ENCODE measurements around the gene CGB3. TPM values are rescaled to one million over a fixed set of nuclear protein-coding genes. Genes with fewer than 3 reads are reported as not detected.
"Not testable (repeated sequence)": the region's sequence is repeated elsewhere in the genome, so short reads cannot be mapped to it uniquely, and the experiment has no call there.

Gene CGB3
- total RNA-seq, 1 donor from 2014 or later: not detected

- H3K9me3 Mint-ChIP-seq: no peaks in the 10 kb centered on the region
- intact Hi-C loops (cut with micrococcal nuclease): loop anchor here (5.0 kb wide), 1 partner anchor 42 kb away; the partner anchor contains the start of gene LHB
- ChIA-PET POLR2A (no interaction called here), CTCF (no interaction called here)
- no peak overlapping the region for H3K4me3 Mint-ChIP-seq
- H3K4me1 Mint-ChIP-seq: peaks cover 24% of the 10 kb centered on the region
- TF ChIP-seq, protein P1, sequence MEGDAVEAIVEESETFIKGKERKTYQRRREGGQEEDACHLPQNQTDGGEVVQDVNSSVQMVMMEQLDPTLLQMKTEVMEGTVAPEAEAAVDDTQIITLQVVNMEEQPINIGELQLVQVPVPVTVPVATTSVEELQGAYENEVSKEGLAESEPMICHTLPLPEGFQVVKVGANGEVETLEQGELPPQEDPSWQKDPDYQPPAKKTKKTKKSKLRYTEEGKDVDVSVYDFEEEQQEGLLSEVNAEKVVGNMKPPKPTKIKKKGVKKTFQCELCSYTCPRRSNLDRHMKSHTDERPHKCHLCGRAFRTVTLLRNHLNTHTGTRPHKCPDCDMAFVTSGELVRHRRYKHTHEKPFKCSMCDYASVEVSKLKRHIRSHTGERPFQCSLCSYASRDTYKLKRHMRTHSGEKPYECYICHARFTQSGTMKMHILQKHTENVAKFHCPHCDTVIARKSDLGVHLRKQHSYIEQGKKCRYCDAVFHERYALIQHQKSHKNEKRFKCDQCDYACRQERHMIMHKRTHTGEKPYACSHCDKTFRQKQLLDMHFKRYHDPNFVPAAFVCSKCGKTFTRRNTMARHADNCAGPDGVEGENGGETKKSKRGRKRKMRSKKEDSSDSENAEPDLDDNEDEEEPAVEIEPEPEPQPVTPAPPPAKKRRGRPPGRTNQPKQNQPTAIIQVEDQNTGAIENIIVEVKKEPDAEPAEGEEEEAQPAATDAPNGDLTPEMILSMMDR (IDR thresholded peaks at IDR 0.05): no peak
- ATAC-seq (ENCODE audit: low read depth) (no peak), DNase-seq (no peak)
- H3K27ac Mint-ChIP-seq: no peak overlapping the region
- H3K36me3 Mint-ChIP-seq (ENCODE audit: low read depth): no peaks in the 10 kb centered on the region
- H3K27me3 Mint-ChIP-seq: peaks cover 33% of the 10 kb centered on the region
Measured at GRCh38 chr19:49059053-49059452, 34.9 kb upstream of the CGB3 start.

DNA sequence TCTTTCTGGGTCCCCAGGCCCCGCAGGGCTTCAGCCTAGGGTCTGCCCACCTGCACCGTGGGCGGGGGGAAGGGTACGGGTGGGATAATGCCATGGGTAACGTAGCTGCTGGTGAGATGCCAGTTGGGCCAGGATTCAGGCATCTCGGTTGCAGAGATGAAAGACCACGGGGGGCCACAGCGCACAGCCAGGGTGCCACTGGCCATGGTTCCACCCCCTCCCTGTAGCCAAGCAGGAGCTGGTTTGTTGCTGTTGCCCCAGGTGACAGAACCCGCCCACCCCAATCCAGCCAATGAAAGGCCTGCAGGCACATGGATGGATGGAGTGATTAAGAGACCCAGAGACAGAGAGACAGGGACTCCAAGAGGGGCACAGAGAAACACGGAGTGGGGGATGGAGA, 34.4 kb upstream of the CGB3 start:
- no peak overlapping the region for H3K27ac Mint-ChIP-seq
- intact Hi-C loops (cut with micrococcal nuclease): loop anchor here (5.0 kb wide), 1 partner anchor 41 kb away; the partner anchor contains the start of gene LHB
- DNase-seq (no peak), ATAC-seq (ENCODE audit: low read depth) (no peak)
- no peaks in the 10 kb centered on the region for H3K9me3 Mint-ChIP-seq
- CTCF ChIA-PET: no interaction called here
- peaks cover 24% of the 10 kb centered on the region for H3K4me1 Mint-ChIP-seq
- H3K36me3 Mint-ChIP-seq (ENCODE audit: low read depth): no peaks in the 10 kb centered on the region
- peaks cover 35% of the 10 kb centered on the region for H3K27me3 Mint-ChIP-seq
- POLR2A ChIA-PET: no interaction called here
- H3K4me3 Mint-ChIP-seq: no peak overlapping the region
- TF ChIP-seq, protein P1 (IDR thresholded peaks at IDR 0.05): no peak

- CTCF ChIA-PET: interaction anchor here (0.9 to 1.2 kb wide), 2 partner anchors 12 to 64 kb away, joined by 3 to 5 read pairs; partner anchors contain the start of genes GYS1 and RUVBL2
- POLR2A ChIA-PET: interaction anchor here (0.6 kb wide), 1 partner anchor 434 kb away, joined by 7 read pairs; no protein-coding TSS in a partner anchor
- peaks cover 24% of the 10 kb centered on the region for H3K4me1 Mint-ChIP-seq
- peaks cover 33% of the 10 kb centered on the region for H3K27me3 Mint-ChIP-seq
- H3K9me3 Mint-ChIP-seq: no peaks in the 10 kb centered on the region
- TF ChIP-seq, protein P1 (IDR thresholded peaks at IDR 0.05): no peak
- H3K4me3 Mint-ChIP-seq: peak within 1 kb of the TSS; percentile 79
- DNase-seq (peak; percentile 37), ATAC-seq (ENCODE audit: low read depth) (no peak)
- no peaks in the 10 kb centered on the region for H3K36me3 Mint-ChIP-seq (ENCODE audit: low read depth)
- intact Hi-C loops (cut with micrococcal nuclease): loop anchor here (5.0 kb wide), 1 partner anchor 40 kb away; the partner anchor contains the start of gene LHB
- no peak within 1 kb of the TSS for H3K27ac Mint-ChIP-seq
Measured at GRCh38 chr19:49057636-49058234, 33.6 kb upstream of the CGB3 start, which contains the start of gene CGB7. Gene CGB7, minus strand, starts transcription at chr19:49057749. Its CDS starts 2,374 bp downstream, at chr19:49055375.

GRCh38 chr19:49056902-49057596, 32.9 kb upstream of the CGB3 start:
- H3K27ac Mint-ChIP-seq; H3K9me3 Mint-ChIP-seq; H3K36me3 Mint-ChIP-seq (ENCODE audit: low read depth); ATAC-seq (ENCODE audit: low read depth): not testable (repeated sequence)
- Mint-ChIP-seq H3K4me3 (peak overlapping the region; percentile 79), H3K27me3 (peaks cover 33% of the 10 kb centered on the region), H3K4me1 (peaks cover 24% of the 10 kb centered on the region)
- intact Hi-C loops (cut with micrococcal nuclease): loop anchor here (5.0 kb wide), 1 partner anchor 40 kb away; the partner anchor contains the start of gene LHB
- ChIA-PET POLR2A (interaction anchor here (0.6 to 1.0 kb wide), 2 partner anchors 63 to 434 kb away, joined by 3 to 7 read pairs; partner anchors contain the start of gene RUVBL2), CTCF (interaction anchor here (0.9 to 1.3 kb wide), 4 partner anchors 12 to 151 kb away, joined by 3 to 5 read pairs (median 3); partner anchors contain the start of genes GYS1 and RUVBL2)
- peak; percentile 27 for DNase-seq

DNA sequence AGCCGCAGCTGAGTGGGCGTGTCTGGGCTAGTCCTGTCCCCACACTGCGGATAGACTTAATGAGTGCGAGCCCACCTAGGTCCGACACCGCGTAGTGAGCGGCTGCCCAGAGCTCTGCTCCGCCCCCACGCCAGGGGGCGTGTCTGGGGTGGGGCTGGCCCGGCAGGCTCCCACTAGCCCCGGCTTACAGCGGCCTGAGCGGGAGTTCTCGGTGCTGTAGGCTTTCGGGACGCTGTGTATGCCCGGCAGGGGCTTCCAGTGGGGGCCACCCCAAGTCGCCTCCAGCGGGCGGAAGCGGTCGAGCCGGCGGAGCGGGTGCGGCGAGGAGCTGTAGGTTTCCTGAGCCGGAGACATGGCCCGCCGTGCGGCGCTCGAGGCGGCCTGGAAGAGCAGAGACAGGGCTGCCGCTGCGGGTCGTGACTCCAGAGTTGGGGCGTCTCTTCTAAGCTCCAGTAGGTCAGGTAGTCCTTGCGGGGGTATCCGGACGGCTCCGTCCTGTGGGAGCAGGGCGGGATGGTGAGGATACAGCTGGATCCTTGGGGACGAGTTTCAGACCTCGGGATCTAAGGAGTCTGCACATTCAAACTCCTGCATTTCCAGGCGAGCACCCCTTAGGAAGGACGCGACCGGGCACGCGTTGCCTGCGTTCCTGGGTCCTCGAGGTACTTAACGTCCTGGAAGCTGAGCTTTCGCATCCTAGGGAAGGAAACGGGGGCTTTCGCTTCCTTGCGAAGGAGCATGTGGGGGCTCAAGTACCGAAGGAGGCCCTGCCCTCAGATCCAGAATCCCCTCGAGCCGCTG, 32.2 kb upstream of the CGB3 start:
- ATAC-seq (ENCODE audit: low read depth) (peak; percentile 83), DNase-seq (peak; percentile 72)
- Mint-ChIP-seq H3K27me3 (peaks cover 33% of the 10 kb centered on the region), H3K4me1 (peaks cover 24% of the 10 kb centered on the region), H3K9me3 (no peaks in the 10 kb centered on the region), H3K36me3 (ENCODE audit: low read depth) (no peaks in the 10 kb centered on the region), H3K27ac (no peak overlapping the region), H3K4me3 (peak overlapping the region; percentile 79)
- CTCF ChIA-PET: interaction anchor here (1.0 to 1.3 kb wide), 2 partner anchors 48 to 152 kb away, joined by 3 read pairs; no protein-coding TSS in a partner anchor
- POLR2A ChIA-PET: interaction anchor here (0.5 to 1.0 kb wide), 3 partner anchors 62 to 171 kb away, joined by 3 to 6 read pairs (median 3); partner anchors contain the start of gene RUVBL2
- TF ChIP-seq, protein P1 (IDR thresholded peaks at IDR 0.05): no peak
- intact Hi-C loops (cut with micrococcal nuclease): loop anchor here (5.0 kb wide), 1 partner anchor 39 kb away; the partner anchor contains the start of gene LHB

DNA sequence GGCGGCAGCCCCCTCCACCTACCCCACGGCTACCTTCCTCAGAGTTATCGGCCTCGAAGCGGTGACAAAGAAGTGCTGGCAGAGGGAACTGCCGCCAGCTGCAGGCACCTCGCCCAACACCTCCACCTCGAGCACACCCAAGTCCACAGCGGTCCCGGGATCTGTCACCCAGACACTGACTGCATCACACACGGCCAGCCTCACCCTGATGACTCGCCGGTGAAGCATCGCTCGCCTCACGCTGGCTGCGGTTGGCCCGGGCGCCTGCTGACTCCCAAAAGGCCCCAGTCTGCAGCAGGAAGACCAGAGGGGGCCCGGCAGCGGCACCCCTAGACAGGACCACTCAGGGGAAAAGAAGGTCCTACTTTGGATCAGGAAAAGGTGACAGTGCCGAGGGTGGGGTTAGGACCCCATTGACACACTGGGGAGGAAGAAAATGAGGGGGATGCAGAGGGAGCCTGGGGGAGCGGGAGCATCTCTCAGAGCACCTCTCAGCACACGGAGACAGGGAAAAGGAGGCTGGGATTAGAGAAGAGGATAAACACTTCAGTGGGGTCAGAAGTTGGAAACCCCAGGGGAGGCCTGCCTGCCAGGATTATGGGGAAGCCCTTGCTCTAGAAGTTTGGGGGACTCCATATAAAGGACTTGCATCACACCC, 26.4 kb upstream of the CGB3 start:
- H3K9me3 Mint-ChIP-seq; H3K36me3 Mint-ChIP-seq (ENCODE audit: low read depth); DNase-seq; ATAC-seq (ENCODE audit: low read depth); H3K4me1 Mint-ChIP-seq; H3K27ac Mint-ChIP-seq; intact Hi-C loops (cut with micrococcal nuclease); H3K27me3 Mint-ChIP-seq; H3K4me3 Mint-ChIP-seq; CTCF ChIA-PET; POLR2A ChIA-PET: not testable (repeated sequence)

DNA sequence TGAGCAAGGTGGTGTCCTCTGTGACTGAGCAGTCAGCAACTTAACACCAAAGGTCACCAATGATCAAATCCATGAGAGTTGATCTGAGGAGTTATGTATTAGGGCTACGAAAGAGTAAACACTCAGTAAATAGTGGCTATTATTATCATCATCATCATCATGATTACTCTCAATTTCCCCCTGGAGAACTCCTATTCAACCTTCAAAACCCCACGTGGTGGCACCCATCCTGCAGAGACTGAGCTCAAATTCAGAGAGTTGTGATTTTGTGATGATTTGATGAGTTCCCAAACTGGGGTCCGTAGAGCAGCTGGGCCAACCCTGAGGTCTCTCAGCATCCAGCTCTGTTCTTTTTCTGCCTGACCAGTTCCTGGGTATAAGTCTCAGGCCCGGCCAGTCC, 25.7 kb upstream of the CGB3 start:
- ATAC-seq (ENCODE audit: low read depth); H3K27ac Mint-ChIP-seq; POLR2A ChIA-PET; H3K9me3 Mint-ChIP-seq; H3K27me3 Mint-ChIP-seq; DNase-seq; intact Hi-C loops (cut with micrococcal nuclease); CTCF ChIA-PET; H3K36me3 Mint-ChIP-seq (ENCODE audit: low read depth); H3K4me1 Mint-ChIP-seq; H3K4me3 Mint-ChIP-seq: not testable (repeated sequence)
